22Rv1 (cell line): ENCODE data around the gene KIF26A.

Experiments used
- H3K27ac ChIP-seq: fragments of 450-650 bp; 2 replicates; pipeline ENCODE4 v1.5.1; 2017
- ZFX ChIP-seq: fragments of 450-650 bp; IDR thresholded peaks from 2 replicates; pipeline ENCODE4 v1.6.1; 2017; ENCODE audit warnings: antibody characterized with exemption, borderline replicate concordance
- TF ChIP-seq, protein P1 (sequence below): fragments of 450-650 bp; IDR thresholded peaks from 2 replicates; pipeline ENCODE4 v1.5.1; 2017; ENCODE audit warnings: mild to moderate bottlenecking

KIF26A gene

DNA sequence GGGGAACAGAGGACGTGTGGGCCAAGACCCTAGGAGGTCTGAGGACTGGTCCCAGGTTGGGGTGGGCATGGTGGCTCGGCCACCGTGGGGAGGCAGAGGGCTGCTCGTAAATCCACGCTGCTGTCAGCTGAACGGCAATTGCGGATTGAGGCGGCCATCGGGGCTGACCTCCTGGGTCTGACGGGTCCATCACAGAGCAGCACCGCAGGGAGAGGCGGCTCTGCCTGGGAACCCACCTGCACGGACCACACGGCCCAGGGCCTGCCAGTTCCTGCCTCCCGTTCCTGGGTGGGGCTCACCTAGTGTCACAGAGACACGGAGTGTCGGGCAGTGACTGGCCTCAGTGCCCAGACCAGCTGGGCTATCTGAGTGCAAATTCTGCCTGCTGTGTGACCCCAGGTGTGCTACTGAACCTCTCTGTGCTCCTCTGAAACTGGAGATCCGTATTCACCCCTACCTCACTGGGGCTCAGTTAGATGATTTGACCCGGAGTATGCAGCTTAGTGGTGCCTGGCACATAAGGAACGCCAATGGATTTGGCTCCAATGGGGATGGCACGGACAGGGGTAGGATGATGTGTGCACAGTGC lies 53.1 kb downstream of the KIF26A start:
- no peak overlapping the region for H3K27ac ChIP-seq
- no peak for TF ChIP-seq ZFX
- TF ChIP-seq, protein P1, sequence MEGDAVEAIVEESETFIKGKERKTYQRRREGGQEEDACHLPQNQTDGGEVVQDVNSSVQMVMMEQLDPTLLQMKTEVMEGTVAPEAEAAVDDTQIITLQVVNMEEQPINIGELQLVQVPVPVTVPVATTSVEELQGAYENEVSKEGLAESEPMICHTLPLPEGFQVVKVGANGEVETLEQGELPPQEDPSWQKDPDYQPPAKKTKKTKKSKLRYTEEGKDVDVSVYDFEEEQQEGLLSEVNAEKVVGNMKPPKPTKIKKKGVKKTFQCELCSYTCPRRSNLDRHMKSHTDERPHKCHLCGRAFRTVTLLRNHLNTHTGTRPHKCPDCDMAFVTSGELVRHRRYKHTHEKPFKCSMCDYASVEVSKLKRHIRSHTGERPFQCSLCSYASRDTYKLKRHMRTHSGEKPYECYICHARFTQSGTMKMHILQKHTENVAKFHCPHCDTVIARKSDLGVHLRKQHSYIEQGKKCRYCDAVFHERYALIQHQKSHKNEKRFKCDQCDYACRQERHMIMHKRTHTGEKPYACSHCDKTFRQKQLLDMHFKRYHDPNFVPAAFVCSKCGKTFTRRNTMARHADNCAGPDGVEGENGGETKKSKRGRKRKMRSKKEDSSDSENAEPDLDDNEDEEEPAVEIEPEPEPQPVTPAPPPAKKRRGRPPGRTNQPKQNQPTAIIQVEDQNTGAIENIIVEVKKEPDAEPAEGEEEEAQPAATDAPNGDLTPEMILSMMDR: no peak

GRCh38 chr14:104192146-104192882 lies 53.9 kb downstream of the KIF26A start:
- no peak overlapping the region for H3K27ac ChIP-seq
- TF ChIP-seq, protein P1: no peak
- no peak for TF ChIP-seq ZFX

- TF ChIP-seq ZFX: no peak
- TF ChIP-seq, protein P1: no peak
- no peak overlapping the region for H3K27ac ChIP-seq
Observed at GRCh38 chr14:104192883-104193245, 54.5 kb downstream of the KIF26A start.

DNA sequence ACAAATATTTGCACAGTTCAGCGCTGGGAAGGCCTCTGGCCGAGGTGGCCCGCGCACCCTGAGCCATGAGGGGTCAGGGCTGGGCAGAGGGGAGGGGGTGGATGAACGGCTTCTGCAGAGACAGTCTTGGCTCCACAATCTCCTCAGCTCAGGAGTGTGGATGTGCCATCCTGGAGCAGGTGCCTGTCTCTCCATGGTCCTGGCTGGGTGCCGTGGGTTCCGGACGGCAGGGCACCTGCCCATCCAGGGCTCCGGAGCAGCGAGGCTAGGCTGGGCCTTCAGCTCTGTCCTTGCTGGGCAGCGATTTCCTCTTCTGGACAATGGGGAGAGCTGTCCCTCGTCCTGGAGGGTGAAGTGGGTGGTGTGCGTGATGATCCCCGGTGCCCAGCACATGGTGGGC lies 55.6 kb downstream of the KIF26A start:
- TF ChIP-seq ZFX: no peak
- TF ChIP-seq, protein P1: no peak
- H3K27ac ChIP-seq: no peak overlapping the region

DNA sequence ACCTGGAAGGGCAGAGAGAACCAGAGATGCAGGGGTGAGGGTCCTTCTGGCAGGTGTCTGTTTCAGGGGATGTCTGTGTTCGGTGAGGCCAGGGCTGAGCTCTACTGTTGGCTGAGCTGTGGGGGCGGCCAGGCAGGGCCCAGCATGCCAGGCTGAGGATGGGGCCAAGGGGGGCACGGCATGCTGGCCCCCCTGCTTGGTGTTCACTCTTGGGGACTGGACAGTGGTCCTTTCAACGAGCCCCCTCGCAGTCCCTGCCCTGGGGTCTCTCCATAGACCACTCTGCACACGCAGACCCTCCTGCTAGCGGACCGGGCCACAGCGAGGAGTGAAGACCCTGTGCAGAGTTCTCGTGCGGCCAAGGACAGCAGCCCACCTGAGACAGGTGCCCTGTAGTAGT lies 56.3 kb downstream of the KIF26A start:
- H3K27ac ChIP-seq: no peak overlapping the region
- TF ChIP-seq ZFX: no peak
- TF ChIP-seq, protein P1: no peak

DNA sequence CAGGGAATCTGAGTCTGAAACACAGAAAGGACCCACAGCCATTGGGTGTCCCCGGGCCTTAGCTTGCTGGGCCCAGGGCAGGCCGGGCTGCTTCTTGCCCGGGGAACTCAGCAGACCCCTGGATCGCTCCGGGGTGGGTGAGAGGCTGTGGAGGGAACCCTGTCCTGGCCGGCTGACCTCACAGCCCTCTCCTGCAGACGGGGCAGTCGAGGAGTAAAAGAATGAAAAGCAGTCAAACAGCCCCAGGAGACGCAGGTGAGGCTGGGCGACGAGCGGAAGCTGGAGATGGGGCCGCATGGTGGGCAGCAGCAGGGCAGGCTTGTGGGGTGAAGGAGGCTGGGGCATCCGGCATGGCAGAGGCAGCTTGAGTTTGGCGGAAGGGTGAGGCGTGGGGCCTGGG lies 57.0 kb downstream of the KIF26A start:
- H3K27ac ChIP-seq: no peak overlapping the region
- TF ChIP-seq ZFX: no peak
- TF ChIP-seq, protein P1: no peak

DNA sequence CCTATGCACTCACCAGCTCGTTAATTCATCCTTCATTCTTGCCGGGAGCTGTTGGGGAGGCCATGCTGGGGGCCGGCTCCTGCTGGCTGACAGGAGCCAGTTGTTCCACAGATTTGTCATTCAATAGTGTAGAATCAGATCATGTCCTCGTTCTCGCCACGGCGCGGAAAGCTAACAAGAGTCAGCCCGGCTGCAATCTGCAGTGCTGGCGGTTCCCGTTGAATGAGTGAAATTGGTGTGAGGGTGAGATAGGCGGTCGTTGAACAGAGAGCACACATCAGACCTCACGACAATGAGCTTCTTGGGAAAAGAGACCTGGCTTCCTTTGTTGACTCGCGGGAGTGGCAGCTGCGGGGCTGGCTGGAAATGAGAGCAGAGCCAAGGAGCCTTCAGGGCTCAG lies 57.5 kb downstream of the KIF26A start:
- TF ChIP-seq ZFX: no peak
- TF ChIP-seq, protein P1: no peak
- H3K27ac ChIP-seq: no peak overlapping the region
